ENCODE measurements around the gene LMBR1L.

GRCh38 chr12:49146406-49146805 is 35.8 kb upstream of the LMBR1L start:
- TF ChIP-seq, protein P1, sequence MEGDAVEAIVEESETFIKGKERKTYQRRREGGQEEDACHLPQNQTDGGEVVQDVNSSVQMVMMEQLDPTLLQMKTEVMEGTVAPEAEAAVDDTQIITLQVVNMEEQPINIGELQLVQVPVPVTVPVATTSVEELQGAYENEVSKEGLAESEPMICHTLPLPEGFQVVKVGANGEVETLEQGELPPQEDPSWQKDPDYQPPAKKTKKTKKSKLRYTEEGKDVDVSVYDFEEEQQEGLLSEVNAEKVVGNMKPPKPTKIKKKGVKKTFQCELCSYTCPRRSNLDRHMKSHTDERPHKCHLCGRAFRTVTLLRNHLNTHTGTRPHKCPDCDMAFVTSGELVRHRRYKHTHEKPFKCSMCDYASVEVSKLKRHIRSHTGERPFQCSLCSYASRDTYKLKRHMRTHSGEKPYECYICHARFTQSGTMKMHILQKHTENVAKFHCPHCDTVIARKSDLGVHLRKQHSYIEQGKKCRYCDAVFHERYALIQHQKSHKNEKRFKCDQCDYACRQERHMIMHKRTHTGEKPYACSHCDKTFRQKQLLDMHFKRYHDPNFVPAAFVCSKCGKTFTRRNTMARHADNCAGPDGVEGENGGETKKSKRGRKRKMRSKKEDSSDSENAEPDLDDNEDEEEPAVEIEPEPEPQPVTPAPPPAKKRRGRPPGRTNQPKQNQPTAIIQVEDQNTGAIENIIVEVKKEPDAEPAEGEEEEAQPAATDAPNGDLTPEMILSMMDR (IDR thresholded peaks at IDR 0.05), result no peak
- TF ChIP-seq POLR2AphosphoS5 (IDR thresholded peaks at IDR 0.05) (no peak), POLR2A (IDR thresholded peaks at IDR 0.05) (no peak)

Measured in prostate gland (tissue), 2 donors.